ENCODE results near the gene DNAAF2.
"Not testable (repeated sequence)": the region's sequence is repeated elsewhere in the genome, so short reads cannot be mapped to it uniquely, and the experiment has no call there.

DNAAF2 gene

GRCh38 chr14:49584981-49585640, 49.9 kb downstream of the DNAAF2 start:
- DNase-seq (ENCODE audit: low read depth, low spot score): not testable (repeated sequence)

- DNase-seq (ENCODE audit: low read depth, low spot score): no peak
Measured at GRCh38 chr14:49584058-49584457, 51.0 kb downstream of the DNAAF2 start.

- no peak for DNase-seq (ENCODE audit: low read depth, low spot score)
Measured at GRCh38 chr14:49583629-49584028, 51.4 kb downstream of the DNAAF2 start.

GRCh38 chr14:49582113-49582977, 52.7 kb downstream of the DNAAF2 start:
- DNase-seq (ENCODE audit: low read depth, low spot score): no peak

GRCh38 chr14:49581209-49582112, 53.6 kb downstream of the DNAAF2 start:
- no peak for DNase-seq (ENCODE audit: low read depth, low spot score)

GRCh38 chr14:49579841-49580240, 55.2 kb downstream of the DNAAF2 start:
- DNase-seq (ENCODE audit: low read depth, low spot score): no peak

- DNase-seq (ENCODE audit: low read depth, low spot score): no peak
Measured at GRCh38 chr14:49578141-49578540, 56.9 kb downstream of the DNAAF2 start.

Data from activated CD4-positive, CD25-positive, alpha-beta regulatory T cell treated with anti-CD3 and anti-CD28 coated beads, Interleukin-2, amount 50 U/mL, for 16 hours (primary cell).